Measurements from ENCODE around the gene TDRKH. TPM values are rescaled to one million over a fixed set of nuclear protein-coding genes. Genes with fewer than 3 reads are reported as not detected.

The TDRKH gene
- total RNA-seq, 1 donor from 2014 or later: 8.9 TPM

- Mint-ChIP-seq H3K36me3 (no peaks in the 10 kb centered on the region), H3K27ac (no peak overlapping the region), H3K9me3 (no peaks in the 10 kb centered on the region), H3K27me3 (peaks cover 24% of the 10 kb centered on the region), H3K4me1 (ENCODE audit: unreplicated experiment) (peaks cover 11% of the 10 kb centered on the region), H3K4me3 (no peak overlapping the region)
- no peak for DNase-seq (ENCODE audit: extremely low spot score, unreplicated experiment)
- TF ChIP-seq CTCF (conservative IDR thresholded peaks at IDR 0.05): no peak
Measured at GRCh38 chr1:151827853-151828252, 37.6 kb upstream of the TDRKH start.

- no peak for DNase-seq (ENCODE audit: extremely low spot score, unreplicated experiment)
- Mint-ChIP-seq H3K9me3 (no peaks in the 10 kb centered on the region), H3K4me1 (ENCODE audit: unreplicated experiment) (peaks cover 11% of the 10 kb centered on the region), H3K27ac (no peak overlapping the region), H3K36me3 (no peaks in the 10 kb centered on the region), H3K4me3 (no peak overlapping the region), H3K27me3 (peaks cover 27% of the 10 kb centered on the region)
- TF ChIP-seq CTCF (conservative IDR thresholded peaks at IDR 0.05): no peak
Measured at GRCh38 chr1:151825751-151826660, 35.7 kb upstream of the TDRKH start.

GRCh38 chr1:151825204-151825603, 34.9 kb upstream of the TDRKH start:
- Mint-ChIP-seq H3K4me1 (ENCODE audit: unreplicated experiment) (peaks cover 11% of the 10 kb centered on the region), H3K27me3 (peaks cover 30% of the 10 kb centered on the region)

GRCh38 chr1:151823175-151823574, 32.9 kb upstream of the TDRKH start:
- no peak overlapping the region for H3K27ac Mint-ChIP-seq
- no peaks in the 10 kb centered on the region for H3K36me3 Mint-ChIP-seq
- H3K4me3 Mint-ChIP-seq: no peak overlapping the region
- no peaks in the 10 kb centered on the region for H3K9me3 Mint-ChIP-seq
- TF ChIP-seq CTCF (conservative IDR thresholded peaks at IDR 0.05): no peak
- H3K4me1 Mint-ChIP-seq (ENCODE audit: unreplicated experiment): no peaks in the 10 kb centered on the region
- DNase-seq (ENCODE audit: extremely low spot score, unreplicated experiment): no peak
- peaks cover 27% of the 10 kb centered on the region for H3K27me3 Mint-ChIP-seq

More at GRCh38 chr1:151825204-151825603, 34.9 kb upstream of the TDRKH start:
- Mint-ChIP-seq H3K9me3 (no peaks in the 10 kb centered on the region), H3K4me3 (no peak overlapping the region), H3K36me3 (no peaks in the 10 kb centered on the region), H3K27ac (no peak overlapping the region)
- no peak for TF ChIP-seq CTCF (conservative IDR thresholded peaks at IDR 0.05)
- DNase-seq (ENCODE audit: extremely low spot score, unreplicated experiment): no peak

GRCh38 chr1:151822404-151822803, 32.1 kb upstream of the TDRKH start:
- no peak for TF ChIP-seq CTCF (conservative IDR thresholded peaks at IDR 0.05)
- Mint-ChIP-seq H3K9me3 (no peaks in the 10 kb centered on the region), H3K27ac (no peak overlapping the region), H3K4me3 (no peak overlapping the region), H3K27me3 (peaks cover 27% of the 10 kb centered on the region), H3K4me1 (ENCODE audit: unreplicated experiment) (no peaks in the 10 kb centered on the region), H3K36me3 (no peaks in the 10 kb centered on the region)
- DNase-seq (ENCODE audit: extremely low spot score, unreplicated experiment): no peak
